IMR-90 (cell line): Measurements from ENCODE around the gene OR2J3. TPM values are rescaled to one million over a fixed set of nuclear protein-coding genes. Genes with fewer than 3 reads are reported as not detected.

Experiments
- ATAC-seq: fragments of 200-7000 bp; cut with Tn5 transposase; 2 replicates; pipeline ENCODE4 v1.9.1; 2020; ENCODE audit warnings: low read depth, mild to moderate bottlenecking, moderate library complexity
- BruUV-seq: library from RNA; stranded (reverse); fragments of 400-500 nt; replicated peaks from 2 replicates; lab custom pipeline; 2021; lab: Mats Ljungman, UMichigan
- CTCF ChIA-PET: fragments of 300-600 bp; formaldehyde crosslinking; extraction: SDS; loops from one replicate; lab custom pipeline; 2021; ENCODE audit warnings: antibody characterized with exemption; lab: Yijun Ruan, JAX
- POLR2A ChIA-PET: fragments of 300-600 bp; sonication (Branson Sonifier 250); formaldehyde crosslinking; loops from one replicate; lab custom pipeline; 2022; ENCODE audit warnings: antibody characterized with exemption; ENCODE audit not compliant: unreplicated experiment; lab: Charles Lee
- DNase-seq: peaks from one replicate; pipeline ENCODE4 v3.0.0; 2013
- H2AFZ ChIP-seq: replicated peaks from 2 replicates; pipeline ENCODE3; 2013; ENCODE audit warnings: low read length, mild to moderate bottlenecking; ENCODE audit not compliant: poor library complexity
- H2AK5ac ChIP-seq: 2 replicates; pipeline ENCODE4 v1.6.1; 2013; ENCODE audit warnings: low read depth, low read length, inconsistent platforms
- H2AK9ac ChIP-seq: replicated peaks from 2 replicates; pipeline ENCODE3; 2013; ENCODE audit warnings: mild to moderate bottlenecking, low read depth, low read length, moderate library complexity; ENCODE audit not compliant: poor library complexity
- H2BK120ac ChIP-seq: 2 replicates; pipeline ENCODE4 v1.6.1; 2013; ENCODE audit warnings: low read depth, low read length, inconsistent platforms
- H2BK15ac ChIP-seq: 3 replicates; pipeline ENCODE4 v1.6.1; 2013; ENCODE audit warnings: low read depth, low read length, inconsistent platforms
- H2BK20ac ChIP-seq: 2 replicates; pipeline ENCODE4 v1.6.1; 2013; ENCODE audit warnings: low read depth, mild to moderate bottlenecking, inconsistent platforms, low read length, moderate library complexity
- H2BK5ac ChIP-seq: 2 replicates; pipeline ENCODE4 v1.6.1; 2013; ENCODE audit warnings: mild to moderate bottlenecking, low read depth, low read length, inconsistent platforms; ENCODE audit not compliant: poor library complexity, severe bottlenecking
- H3K14ac ChIP-seq: replicated peaks from 2 replicates; pipeline ENCODE4 v1.6.1; 2013; ENCODE audit warnings: low read depth, low read length, inconsistent platforms
- H3K18ac ChIP-seq: 2 replicates; pipeline ENCODE4 v1.6.1; 2013; ENCODE audit warnings: low read depth, low read length, control low read depth
- H3K23ac ChIP-seq: 2 replicates; pipeline ENCODE4 v1.6.1; 2013; ENCODE audit warnings: low read depth, low read length, inconsistent platforms
- H3K27ac ChIP-seq: 2 replicates; pipeline ENCODE4 v1.5.1; 2013; ENCODE audit warnings: mild to moderate bottlenecking, control low read depth, low read length; ENCODE audit not compliant: insufficient read depth
- H3K27me3 ChIP-seq: 2 replicates; pipeline ENCODE4 v1.6.1; 2013; ENCODE audit warnings: low read length; ENCODE audit not compliant: control insufficient read depth, insufficient read depth
- H3K36me3 ChIP-seq: 2 replicates; pipeline ENCODE4 v1.6.1; 2013; ENCODE audit warnings: low read length, mixed read lengths; ENCODE audit not compliant: control insufficient read depth, insufficient read depth
- H3K4ac ChIP-seq: 2 replicates; pipeline ENCODE4 v1.6.1; 2013; ENCODE audit warnings: low read depth, low read length, inconsistent platforms
- H3K4me1 ChIP-seq: 2 replicates; pipeline ENCODE4 v1.6.1; 2013; ENCODE audit warnings: low read length, mixed read lengths; ENCODE audit not compliant: control insufficient read depth, insufficient read depth
- H3K4me2 ChIP-seq: 2 replicates; pipeline ENCODE4 v1.6.1; 2013; ENCODE audit warnings: low read depth, mild to moderate bottlenecking, control low read depth, low read length, moderate library complexity
- H3K4me3 ChIP-seq: 2 replicates; pipeline ENCODE4 v1.5.1; 2013; ENCODE audit warnings: low read depth, mild to moderate bottlenecking, control low read depth, low read length, moderate library complexity; ENCODE audit not compliant: insufficient read depth
- H3K56ac ChIP-seq: 2 replicates; pipeline ENCODE4 v1.6.1; 2013; ENCODE audit warnings: low read length, inconsistent platforms; ENCODE audit not compliant: insufficient read depth; ENCODE audit errors: extremely low read depth
- H3K79me1 ChIP-seq, 2 experiments: 2 replicates each; pipeline ENCODE4 v1.6.1; 2013; ENCODE audit warnings: low read length in 2 of 2, inconsistent platforms in 1 of 2, low read depth in 1 of 2
- H3K9ac ChIP-seq: 2 replicates; pipeline ENCODE4 v1.6.1; 2013; ENCODE audit warnings: low read depth, low read length, control low read depth
- H3K9me1 ChIP-seq: 2 replicates; pipeline ENCODE4 v1.6.1; 2013; ENCODE audit warnings: low read length, inconsistent platforms; ENCODE audit not compliant: insufficient read depth
- H3K9me3 ChIP-seq: 2 replicates; pipeline ENCODE4 v1.6.1; 2013; ENCODE audit warnings: low read length; ENCODE audit not compliant: control insufficient read depth, insufficient read depth
- H4K20me1 ChIP-seq: 2 replicates; pipeline ENCODE4 v1.6.1; 2013; ENCODE audit warnings: low read length, inconsistent platforms; ENCODE audit not compliant: insufficient read depth
- H4K5ac ChIP-seq: 2 replicates; pipeline ENCODE4 v1.6.1; 2013; ENCODE audit warnings: mild to moderate bottlenecking, low read depth, low read length, control low read depth
- H4K8ac ChIP-seq, 2 experiments: 2 replicates each; pipeline ENCODE4 v1.6.1; 2013; ENCODE audit warnings: low read depth in 2 of 2, low read length in 2 of 2, control low read depth in 1 of 2, inconsistent platforms in 1 of 2
- H4K91ac ChIP-seq: 2 replicates; pipeline ENCODE4 v1.6.1; 2013; ENCODE audit warnings: low read depth, low read length, inconsistent platforms; ENCODE audit not compliant: insufficient read depth
- CEBPB ChIP-seq: IDR thresholded peaks from 2 replicates; pipeline ENCODE4 v1.6.1; 2012; ENCODE audit warnings: low read depth, low read length, improper control_type of control experiment
- CHD1 ChIP-seq: IDR thresholded peaks from 2 replicates; pipeline ENCODE4 v1.6.1; 2012; ENCODE audit warnings: low read depth, low read length, improper control_type of control experiment
- ELK1 ChIP-seq: fragments of 150-350 bp; IDR thresholded peaks from 2 replicates; pipeline ENCODE4 v1.6.1; 2016; ENCODE audit warnings: low read depth, mild to moderate bottlenecking, low read length, moderate library complexity, borderline replicate concordance
- MAZ ChIP-seq: IDR thresholded peaks from 2 replicates; pipeline ENCODE4 v1.6.1; 2012; ENCODE audit warnings: low read depth, mild to moderate bottlenecking, low read length, improper control_type of control experiment, moderate library complexity, borderline replicate concordance
- MXI1 ChIP-seq: IDR thresholded peaks from 2 replicates; pipeline ENCODE4 v1.6.1; 2012; ENCODE audit warnings: low read depth, mild to moderate bottlenecking, low read length, moderate library complexity, borderline replicate concordance
- SMC3 ChIP-seq: fragments of 150-350 bp; IDR thresholded peaks from 2 replicates; pipeline ENCODE4 v1.6.1; 2016; ENCODE audit warnings: low read depth, mild to moderate bottlenecking, antibody characterized with exemption, low read length, moderate library complexity
- USF2 ChIP-seq: fragments of 150-350 bp; IDR thresholded peaks from 2 replicates; pipeline ENCODE4 v1.6.1; 2017; ENCODE audit warnings: mild to moderate bottlenecking, antibody characterized with exemption, low read length, low read depth
- dilution Hi-C: fragments of 300-500 bp; cut with HindIII; formaldehyde crosslinking; loops from one replicate; pipeline ENCODE4 v1.14.3; 2018; ENCODE audit warnings: low sequenced_read_pairs; ENCODE audit not compliant: unreplicated experiment
- in situ Hi-C: fragments of 300-500 bp; cut with MboI; formaldehyde crosslinking; loops from 3 replicates; pipeline ENCODE4 v1.14.3; 2019; ENCODE audit warnings: low sequenced_read_pairs, inconsistent platforms, mixed read lengths
- intact Hi-C: fragments of 100-400 bp; cut with micrococcal nuclease; formaldehyde crosslinking; loops from 2 replicates; pipeline ENCODE4 v1.10.0; 2022
- polyA plus RNA-seq, 3 experiments: library from polyadenylated mRNA; depleted of rRNA; stranded (reverse); fragments of >200 nt; gene quantifications; 2 replicates each; pipeline ENCODE4 v1.2.3, GENCODE V29; 2012; ENCODE audit warnings: low replicate concordance in 1 of 3
- total RNA-seq: library from RNA; depleted of rRNA; stranded (reverse); fragments of >200 nt; gene quantifications from 2 replicates; pipeline ENCODE4 v1.2.3, GENCODE V29; 2012

OR2J3 gene
- total and polyA plus RNA-seq, 2 of the 4 experiments (the other 2 are of a cell fraction), result not detected

- no peak for DNase-seq
- Histone ChIP-seq H2BK15ac (no peak overlapping the region), H3K4me1 (no peaks in the 10 kb centered on the region), H4K5ac (no peak overlapping the region), H3K27me3 (no peaks in the 10 kb centered on the region), H3K4ac (no peak overlapping the region), H2AK9ac (no peak overlapping the region), H2BK120ac (no peak overlapping the region), H3K56ac (no peak overlapping the region), H3K9me3 (peaks cover 5% of the 10 kb centered on the region), H2BK20ac (no peak overlapping the region), H3K4me2 (no peak overlapping the region), H3K9me1 (no peaks in the 10 kb centered on the region), H4K91ac (no peak overlapping the region), H3K27ac (no peak overlapping the region), H2AK5ac (no peak overlapping the region), H3K14ac (no peak overlapping the region), H2BK5ac (no peak overlapping the region), H4K8ac (no peak overlapping the region), H2AFZ (no peak overlapping the region), H3K4me3 (no peak overlapping the region), H3K36me3 (no peaks in the 10 kb centered on the region), H3K79me1 (no peaks in the 10 kb centered on the region), H3K9ac (no peak overlapping the region), H3K23ac (no peak overlapping the region), H3K18ac (no peak overlapping the region), H4K20me1 (no peaks in the 10 kb centered on the region)
- in situ Hi-C loops (no loop called here), dilution Hi-C loops (no loop called here), intact Hi-C loops (no loop called here)
- TF ChIP-seq SMC3 (no peak), USF2 (no peak), MXI1 (no peak), MAZ (no peak), CEBPB (no peak), CHD1 (no peak), ELK1 (no peak)
- no TSS peak for BruUV-seq
- ATAC-seq, result no peak
- ChIA-PET CTCF (no interaction called here), POLR2A (no interaction called here)
Measured at GRCh38 chr6:29081312-29081711, 26.5 kb upstream of the OR2J3 start.
